ENCODE results near the gene EIF4E1B.

- TF ChIP-seq ZFP3 (CRISPR knock-in tag; IDR thresholded peaks at IDR 0.05): no peak
- TF ChIP-seq CREB5 (CRISPR knock-in tag; IDR thresholded peaks at IDR 0.05; ENCODE audit: low read depth): no peak
- TF ChIP-seq RARB (CRISPR knock-in tag; IDR thresholded peaks at IDR 0.05): no peak
- no peak for TF ChIP-seq CSRNP3 (CRISPR knock-in tag; IDR thresholded peaks at IDR 0.05)
- TF ChIP-seq ARNTL (CRISPR knock-in tag; IDR thresholded peaks at IDR 0.05; ENCODE audit: borderline replicate concordance, low read depth): no peak
- TF ChIP-seq ESRRG (CRISPR knock-in tag; IDR thresholded peaks at IDR 0.05): no peak
- TF ChIP-seq ISL1 (CRISPR knock-in tag; IDR thresholded peaks at IDR 0.05): no peak
- no peak for TF ChIP-seq ZNF70 (CRISPR knock-in tag; IDR thresholded peaks at IDR 0.05)
- no peak for TF ChIP-seq OSR1 (CRISPR knock-in tag; IDR thresholded peaks at IDR 0.05)
- TF ChIP-seq ZNF8 (CRISPR knock-in tag; IDR thresholded peaks at IDR 0.05): no peak
- no peak for TF ChIP-seq SNAI2 (CRISPR knock-in tag; IDR thresholded peaks at IDR 0.05)
- TF ChIP-seq PATZ1 (CRISPR knock-in tag; IDR thresholded peaks at IDR 0.05; ENCODE audit: borderline replicate concordance): no peak
Observed at GRCh38 chr5:176640616-176641015, 10.1 kb downstream of the EIF4E1B start.
